ENCODE measurements around the gene MOB3B.
A peak's percentile ranks its signal among the peaks of the same experiment; 100 is the strongest.
"Not testable (repeated sequence)": the region's sequence is repeated elsewhere in the genome, so short reads cannot be mapped to it uniquely, and the experiment has no call there.

Gene MOB3B

GRCh38 chr9:27472195-27472594, 57.4 kb downstream of the MOB3B start:
- DNase-seq, result peak; percentile 75

GRCh38 chr9:27471789-27472188, 57.8 kb downstream of the MOB3B start:
- no peak for DNase-seq

- no peak for DNase-seq
Observed at GRCh38 chr9:27471366-27471765, 58.2 kb downstream of the MOB3B start.

GRCh38 chr9:27470291-27470856, 59.2 kb downstream of the MOB3B start:
- DNase-seq, result peak; percentile 65

GRCh38 chr9:27469550-27469949, 60.1 kb downstream of the MOB3B start:
- no peak for DNase-seq

- DNase-seq, result no peak
Observed at GRCh38 chr9:27468462-27469110, 61.0 kb downstream of the MOB3B start.

- no peak for DNase-seq
Observed at GRCh38 chr9:27468000-27468399, 61.6 kb downstream of the MOB3B start.

GRCh38 chr9:27467486-27467885, 62.1 kb downstream of the MOB3B start:
- no peak for DNase-seq

GRCh38 chr9:27466516-27466915, 63.1 kb downstream of the MOB3B start:
- DNase-seq, result not testable (repeated sequence)

- not testable (repeated sequence) for DNase-seq
Observed at GRCh38 chr9:27464950-27465349, 64.7 kb downstream of the MOB3B start.

- DNase-seq, result no peak
Observed at GRCh38 chr9:27462846-27463245, 66.8 kb downstream of the MOB3B start.

GRCh38 chr9:27462434-27462833, 67.2 kb downstream of the MOB3B start:
- no peak for DNase-seq

GRCh38 chr9:27460226-27461023, 69.2 kb downstream of the MOB3B start:
- no peak for DNase-seq

GRCh38 chr9:27457445-27457844, 72.2 kb downstream of the MOB3B start:
- no peak for DNase-seq

GRCh38 chr9:27453860-27454553, 75.6 kb downstream of the MOB3B start:
- no peak for DNase-seq

- DNase-seq, result peak; percentile 42
Observed at GRCh38 chr9:27451207-27451797, 78.3 kb downstream of the MOB3B start.

GRCh38 chr9:27450752-27451151, 78.9 kb downstream of the MOB3B start:
- DNase-seq, result no peak

- not testable (repeated sequence) for DNase-seq
Observed at GRCh38 chr9:27448356-27448755, 81.3 kb downstream of the MOB3B start.

GRCh38 chr9:27447031-27447683, 82.5 kb downstream of the MOB3B start:
- no peak for DNase-seq

- no peak for DNase-seq
Observed at GRCh38 chr9:27445688-27446087, 83.9 kb downstream of the MOB3B start.

- DNase-seq, result no peak
Observed at GRCh38 chr9:27445057-27445595, 84.5 kb downstream of the MOB3B start.

- no peak for DNase-seq
Observed at GRCh38 chr9:27442464-27442863, 87.2 kb downstream of the MOB3B start.

All from DMS 273 treated with DMSO at 0.1 percent for 48 hours (cell line).